ENCODE results near the gene MCAM.
A peak's percentile ranks its signal among the peaks of the same experiment; 100 is the strongest.

- TF ChIP-seq CTCF (conservative IDR thresholded peaks at IDR 0.05 in 1 of 2, IDR thresholded peaks at IDR 0.05 in 1 of 2; ENCODE audit: low read depth in 1 of 2, low read length in 2 of 2), result peak; percentile 83 to 85
- no peak for TF ChIP-seq EZH2 (IDR thresholded peaks at IDR 0.05; ENCODE audit: low read length, missing control alignments)
Measured at GRCh38 chr11:119338318-119338890, 21.5 kb upstream of the MCAM start.
